ENCODE results near the gene SYTL5.

DNA sequence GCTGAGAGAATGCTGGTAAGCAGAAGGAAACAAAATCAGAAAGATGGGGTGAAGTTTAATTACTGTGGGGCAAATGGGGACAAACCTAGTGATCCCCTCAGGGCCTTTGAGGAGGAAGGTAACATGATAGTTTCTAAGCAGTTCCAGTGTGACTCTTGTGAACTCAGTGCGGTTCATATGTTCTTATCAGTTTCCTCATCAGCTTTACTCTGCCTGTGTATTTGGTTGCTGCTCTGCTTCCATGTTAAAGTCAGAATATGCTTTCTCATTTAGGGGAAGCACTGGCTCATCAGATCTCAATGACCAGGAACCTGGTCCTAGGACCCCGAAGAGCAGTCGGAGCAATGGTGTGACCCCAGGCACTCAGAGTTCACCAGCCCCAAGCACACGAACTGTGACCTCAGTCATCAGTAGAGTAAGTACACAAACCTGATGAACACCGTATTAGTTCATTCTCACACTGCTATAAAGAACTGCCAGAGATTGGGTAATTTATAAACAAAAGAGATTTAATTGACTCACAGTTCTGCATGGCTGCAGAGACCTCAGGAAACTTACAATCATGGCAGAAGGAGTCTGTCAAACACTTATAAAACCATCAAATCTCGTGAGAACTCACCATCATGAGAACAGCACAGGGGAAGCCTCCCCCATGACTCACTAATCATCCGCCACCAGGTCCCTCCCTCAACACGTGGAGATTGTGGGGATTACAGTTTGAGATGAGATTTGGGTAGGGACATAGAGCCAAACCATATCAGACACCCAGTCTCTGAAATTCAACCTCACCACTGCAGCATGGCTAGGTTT is 83.0 kb downstream of the SYTL5 start:
- TF ChIP-seq, protein P1, sequence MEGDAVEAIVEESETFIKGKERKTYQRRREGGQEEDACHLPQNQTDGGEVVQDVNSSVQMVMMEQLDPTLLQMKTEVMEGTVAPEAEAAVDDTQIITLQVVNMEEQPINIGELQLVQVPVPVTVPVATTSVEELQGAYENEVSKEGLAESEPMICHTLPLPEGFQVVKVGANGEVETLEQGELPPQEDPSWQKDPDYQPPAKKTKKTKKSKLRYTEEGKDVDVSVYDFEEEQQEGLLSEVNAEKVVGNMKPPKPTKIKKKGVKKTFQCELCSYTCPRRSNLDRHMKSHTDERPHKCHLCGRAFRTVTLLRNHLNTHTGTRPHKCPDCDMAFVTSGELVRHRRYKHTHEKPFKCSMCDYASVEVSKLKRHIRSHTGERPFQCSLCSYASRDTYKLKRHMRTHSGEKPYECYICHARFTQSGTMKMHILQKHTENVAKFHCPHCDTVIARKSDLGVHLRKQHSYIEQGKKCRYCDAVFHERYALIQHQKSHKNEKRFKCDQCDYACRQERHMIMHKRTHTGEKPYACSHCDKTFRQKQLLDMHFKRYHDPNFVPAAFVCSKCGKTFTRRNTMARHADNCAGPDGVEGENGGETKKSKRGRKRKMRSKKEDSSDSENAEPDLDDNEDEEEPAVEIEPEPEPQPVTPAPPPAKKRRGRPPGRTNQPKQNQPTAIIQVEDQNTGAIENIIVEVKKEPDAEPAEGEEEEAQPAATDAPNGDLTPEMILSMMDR (optimal IDR thresholded peaks at IDR 0.05 in 1 of 3, IDR thresholded peaks at IDR 0.05 in 1 of 3, conservative IDR thresholded peaks at IDR 0.05 in 1 of 3; ENCODE audit: extremely low read depth in 1 of 3, insufficient read depth in 2 of 3, low read length in 3 of 3), result no peak
- TF ChIP-seq EZH2 (IDR thresholded peaks at IDR 0.05; ENCODE audit: low read length), result no peak
